ENCODE data around the gene USP24.

USP24 gene

DNA sequence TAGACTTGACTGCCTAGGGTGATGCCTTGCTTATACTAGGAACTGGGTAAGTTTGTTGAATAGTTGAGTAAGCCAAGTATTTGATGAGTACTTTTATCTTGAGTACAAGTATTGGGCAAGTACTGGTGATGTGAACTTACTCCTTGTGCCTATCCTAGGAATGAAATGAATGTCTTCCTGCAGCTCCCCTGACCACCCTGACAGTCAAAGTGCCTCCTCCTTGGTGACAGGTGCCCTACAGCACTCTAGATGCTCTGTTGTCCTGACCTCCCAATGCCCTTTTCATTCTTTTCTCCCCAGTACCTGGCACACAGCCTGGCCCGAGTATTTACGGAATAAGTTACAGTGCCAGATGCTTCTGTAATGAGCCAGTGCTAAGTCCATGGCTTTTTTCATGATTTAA lies 150.3 kb downstream of the USP24 start:
- no peak for DNase-seq

GRCh38 chr1:55064071-55064581 lies 151.0 kb downstream of the USP24 start:
- DNase-seq = no peak

- no peak for DNase-seq
Measured at GRCh38 chr1:55063577-55063942, 151.6 kb downstream of the USP24 start.

DNA sequence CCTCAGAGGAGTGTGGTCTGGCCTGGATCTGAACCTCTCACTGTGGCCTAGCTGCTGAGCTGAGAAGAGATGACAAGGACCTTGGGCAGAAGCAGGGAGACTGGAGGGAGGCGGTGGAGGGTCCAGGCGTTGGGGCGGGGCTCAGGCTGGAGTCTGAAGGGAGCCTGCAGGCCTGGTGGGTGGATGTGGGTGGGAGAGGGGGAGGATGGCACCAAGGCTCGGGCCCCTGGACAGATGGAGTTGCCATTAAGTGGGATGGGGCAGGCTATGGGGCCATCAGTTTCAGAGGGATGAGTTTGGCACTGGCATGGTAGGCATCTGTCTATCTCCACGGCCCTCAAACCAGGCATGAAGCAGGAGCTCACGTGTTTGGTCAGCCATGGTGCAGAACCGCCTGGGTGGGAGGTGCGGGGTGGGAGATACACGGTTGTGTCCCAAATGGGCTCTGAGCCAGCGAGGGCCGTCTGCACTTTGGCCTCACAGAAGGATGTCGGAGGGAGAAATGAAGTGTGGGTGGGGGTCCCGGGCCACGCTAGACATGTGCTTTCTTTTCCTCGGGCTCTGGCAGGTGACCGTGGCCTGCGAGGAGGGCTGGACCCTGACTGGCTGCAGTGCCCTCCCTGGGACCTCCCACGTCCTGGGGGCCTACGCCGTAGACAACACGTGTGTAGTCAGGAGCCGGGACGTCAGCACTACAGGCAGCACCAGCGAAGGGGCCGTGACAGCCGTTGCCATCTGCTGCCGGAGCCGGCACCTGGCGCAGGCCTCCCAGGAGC lies 152.2 kb downstream of the USP24 start:
- no peak for DNase-seq

DNA sequence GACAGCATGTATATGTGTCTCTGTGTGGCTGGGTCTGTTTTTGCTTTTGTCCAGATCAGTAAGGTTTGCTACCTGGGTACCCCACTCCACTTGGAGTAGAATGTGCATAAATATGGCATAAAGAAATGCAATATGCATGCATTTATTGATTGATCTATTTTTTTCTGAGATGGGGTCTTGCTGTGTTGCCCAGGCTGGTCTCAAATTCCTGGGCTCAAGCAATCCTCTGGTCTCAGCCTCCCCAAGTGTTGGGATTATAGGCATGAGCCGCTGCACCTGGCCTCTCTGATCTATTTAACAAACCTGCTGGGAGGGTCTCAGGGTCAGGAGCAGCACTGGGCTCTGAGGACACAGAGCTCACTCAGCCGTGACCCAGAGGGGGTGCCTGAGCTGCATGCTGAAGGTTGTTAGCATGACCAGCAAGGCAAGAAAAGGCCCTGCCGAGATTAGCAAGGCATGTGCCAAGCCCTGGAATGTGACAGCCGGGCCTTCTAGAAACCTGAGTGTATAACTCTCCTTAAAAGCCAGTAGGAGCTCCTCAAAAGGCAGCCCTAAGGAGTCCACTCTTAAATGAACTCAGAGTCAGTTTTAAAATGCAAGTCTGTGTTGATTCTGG lies 153.3 kb downstream of the USP24 start:
- no peak for DNase-seq

GRCh38 chr1:55061000-55061705 lies 154.0 kb downstream of the USP24 start:
- no peak for DNase-seq

DNA sequence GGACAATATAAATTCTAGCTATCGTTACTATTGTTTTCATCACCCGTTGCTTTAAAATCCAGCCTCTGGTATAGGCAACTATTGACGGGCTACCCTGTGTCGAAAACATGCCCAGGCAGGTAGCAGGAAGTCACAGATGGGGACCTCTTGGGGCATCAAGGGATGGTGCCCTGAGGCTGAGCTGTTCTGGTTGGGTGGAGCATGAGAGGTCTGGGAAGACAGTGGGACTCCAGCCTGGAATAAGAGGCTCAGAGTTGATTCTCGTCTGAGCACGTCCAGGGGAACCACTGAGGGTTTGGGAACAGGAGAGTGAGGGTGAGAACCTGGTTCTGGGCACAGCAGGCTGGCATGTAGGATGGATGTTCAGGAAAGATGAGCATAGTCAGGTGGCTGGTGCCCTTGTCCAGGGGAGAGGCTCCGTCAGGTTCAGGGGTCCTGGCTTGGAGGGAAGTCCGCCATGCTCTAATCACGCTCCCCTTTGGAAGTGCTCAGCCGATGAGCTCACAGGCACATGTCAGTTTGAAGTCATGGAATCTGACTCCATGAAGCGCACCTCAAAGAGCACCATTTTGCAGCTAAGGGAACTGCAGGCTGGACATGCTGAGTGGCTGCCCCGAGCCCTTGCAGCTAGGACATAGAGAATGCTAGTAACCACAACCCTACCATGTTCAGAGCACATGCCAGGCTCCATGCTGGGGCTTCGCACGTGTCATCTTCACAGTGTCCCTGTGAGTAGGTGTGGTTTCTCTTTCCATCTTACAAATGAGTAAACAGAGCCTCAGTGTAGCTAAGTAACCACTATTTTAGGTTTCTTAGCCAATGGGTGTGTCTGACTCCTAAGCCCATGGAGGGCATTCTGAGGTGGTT lies 154.8 kb downstream of the USP24 start:
- no peak for DNase-seq

DNA sequence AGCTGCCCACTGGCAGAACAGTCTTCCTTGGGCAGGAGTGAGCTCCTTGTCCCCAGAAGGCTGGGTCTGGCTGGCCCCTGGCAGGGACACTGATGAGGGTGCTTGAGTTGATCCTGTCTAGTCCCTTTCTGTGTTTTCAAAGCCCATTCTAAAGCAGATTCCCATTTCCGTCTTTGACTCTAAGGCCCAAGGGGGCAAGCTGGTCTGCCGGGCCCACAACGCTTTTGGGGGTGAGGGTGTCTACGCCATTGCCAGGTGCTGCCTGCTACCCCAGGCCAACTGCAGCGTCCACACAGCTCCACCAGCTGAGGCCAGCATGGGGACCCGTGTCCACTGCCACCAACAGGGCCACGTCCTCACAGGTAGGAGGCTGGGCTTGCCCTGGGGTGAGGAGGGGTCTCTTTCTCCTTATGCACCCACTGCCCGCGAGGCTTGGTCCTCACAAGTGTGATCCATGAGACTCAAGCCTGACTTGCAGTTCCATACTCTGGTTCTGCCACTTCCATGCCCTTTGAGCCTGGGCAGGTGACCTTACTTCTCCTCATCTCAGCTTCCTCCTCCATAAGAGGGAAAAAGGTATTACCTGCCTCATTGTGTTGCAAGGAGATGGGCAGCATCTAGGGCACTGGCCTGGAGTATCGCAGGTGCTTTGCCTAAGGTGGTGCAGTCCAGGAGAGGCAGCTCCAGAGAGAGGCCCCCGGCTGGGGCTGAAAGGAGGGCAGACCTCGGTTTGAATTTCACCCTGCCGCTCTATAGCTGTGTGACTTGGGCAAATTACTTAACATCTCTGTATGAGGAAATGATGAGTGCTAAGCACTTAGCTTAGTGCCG lies 155.6 kb downstream of the USP24 start:
- no peak for DNase-seq

DNA sequence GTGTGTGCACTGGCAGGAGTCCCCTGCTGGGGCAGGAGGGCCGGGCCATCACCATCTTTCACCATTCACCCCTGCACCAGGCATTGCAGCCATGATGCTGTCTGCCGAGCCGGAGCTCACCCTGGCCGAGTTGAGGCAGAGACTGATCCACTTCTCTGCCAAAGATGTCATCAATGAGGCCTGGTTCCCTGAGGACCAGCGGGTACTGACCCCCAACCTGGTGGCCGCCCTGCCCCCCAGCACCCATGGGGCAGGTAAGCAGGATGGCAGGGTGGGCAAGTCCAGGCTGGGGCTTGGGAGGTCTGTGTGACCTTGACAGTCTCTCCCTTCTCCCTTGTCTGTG lies 157.2 kb downstream of the USP24 start:
- DNase-seq = no peak

GRCh38 chr1:55057270-55057955 lies 157.8 kb downstream of the USP24 start:
- no peak for DNase-seq

DNA sequence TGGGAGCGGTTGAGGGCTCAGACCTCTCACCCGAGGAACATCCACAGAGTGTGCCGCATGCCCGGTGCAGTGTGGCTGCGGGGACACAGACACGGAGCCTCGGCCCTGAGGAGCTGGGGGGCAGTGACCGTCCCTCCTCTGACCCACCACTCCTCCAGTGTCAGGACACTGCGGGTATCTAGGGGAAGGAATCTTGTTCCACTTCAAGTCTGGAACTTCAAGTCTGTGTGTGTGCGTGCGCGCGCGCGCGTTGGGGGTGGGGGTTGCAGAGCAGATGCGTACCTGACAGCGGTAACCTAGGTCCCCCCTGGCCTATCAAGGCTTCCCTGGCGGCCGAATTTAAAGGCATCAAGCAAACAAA lies 158.6 kb downstream of the USP24 start:
- DNase-seq = no peak

GRCh38 chr1:55055951-55056631 lies 159.1 kb downstream of the USP24 start:
- no peak for DNase-seq

DNA sequence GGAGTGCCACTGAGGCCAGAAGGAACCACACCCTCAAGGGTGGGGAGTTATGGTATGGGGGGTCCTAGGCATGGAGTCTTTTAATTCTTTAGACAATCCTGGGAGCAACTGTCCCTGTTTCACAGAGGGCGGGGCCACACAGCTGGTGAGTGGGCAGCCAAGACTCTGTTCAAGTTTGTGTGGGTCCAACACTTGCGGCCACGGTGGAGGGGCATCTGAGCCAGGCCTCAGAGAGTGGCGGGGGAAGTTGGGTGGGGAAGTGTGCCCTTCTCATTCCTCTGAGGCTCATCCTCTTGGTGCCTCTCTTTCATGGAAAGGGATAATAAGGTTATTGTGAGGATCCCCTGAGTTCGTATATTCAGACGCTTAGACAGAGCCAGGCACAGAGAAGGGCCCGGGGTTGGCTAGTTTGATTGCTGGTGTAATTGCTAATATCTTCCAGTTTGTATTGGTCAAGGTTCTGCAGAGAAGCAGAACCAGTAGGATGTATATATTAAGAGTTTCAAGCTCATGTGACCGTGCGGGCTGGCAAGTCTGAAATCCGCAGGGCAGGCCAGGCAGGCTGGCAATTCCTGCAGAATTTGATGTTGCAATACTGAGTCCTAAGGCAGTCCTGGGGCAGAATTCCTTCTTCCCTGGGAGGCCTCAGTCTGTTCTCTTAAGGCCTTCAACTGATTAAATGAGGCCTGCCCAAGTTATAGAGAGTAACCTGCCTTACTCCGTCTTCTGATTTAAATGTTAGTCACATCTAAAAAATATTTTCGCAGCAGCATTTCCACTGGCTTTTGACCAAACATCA lies 159.9 kb downstream of the USP24 start:
- no peak for DNase-seq

DNA sequence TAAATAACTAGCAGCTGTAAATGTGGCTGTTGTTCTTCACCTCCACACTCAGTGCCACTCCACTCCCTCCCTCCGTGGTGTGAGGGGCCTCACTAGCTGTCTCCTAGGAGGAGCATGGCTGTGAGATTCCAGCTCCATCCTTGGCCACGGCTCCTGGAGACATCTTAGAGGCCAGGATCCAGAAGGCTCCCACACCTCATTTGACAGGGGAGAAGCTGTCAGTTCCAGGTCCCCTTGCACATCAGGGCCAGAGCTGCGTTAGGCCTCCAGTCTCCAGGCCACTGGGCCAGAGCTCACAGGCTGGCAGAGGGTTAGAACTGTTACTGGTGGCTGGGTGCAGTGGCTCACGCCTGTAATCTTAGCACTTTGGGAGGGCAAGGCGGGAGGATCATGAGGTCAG lies 160.8 kb downstream of the USP24 start:
- no peak for DNase-seq

- DNase-seq = no peak
Measured at GRCh38 chr1:55053265-55053954, 161.8 kb downstream of the USP24 start.

DNA sequence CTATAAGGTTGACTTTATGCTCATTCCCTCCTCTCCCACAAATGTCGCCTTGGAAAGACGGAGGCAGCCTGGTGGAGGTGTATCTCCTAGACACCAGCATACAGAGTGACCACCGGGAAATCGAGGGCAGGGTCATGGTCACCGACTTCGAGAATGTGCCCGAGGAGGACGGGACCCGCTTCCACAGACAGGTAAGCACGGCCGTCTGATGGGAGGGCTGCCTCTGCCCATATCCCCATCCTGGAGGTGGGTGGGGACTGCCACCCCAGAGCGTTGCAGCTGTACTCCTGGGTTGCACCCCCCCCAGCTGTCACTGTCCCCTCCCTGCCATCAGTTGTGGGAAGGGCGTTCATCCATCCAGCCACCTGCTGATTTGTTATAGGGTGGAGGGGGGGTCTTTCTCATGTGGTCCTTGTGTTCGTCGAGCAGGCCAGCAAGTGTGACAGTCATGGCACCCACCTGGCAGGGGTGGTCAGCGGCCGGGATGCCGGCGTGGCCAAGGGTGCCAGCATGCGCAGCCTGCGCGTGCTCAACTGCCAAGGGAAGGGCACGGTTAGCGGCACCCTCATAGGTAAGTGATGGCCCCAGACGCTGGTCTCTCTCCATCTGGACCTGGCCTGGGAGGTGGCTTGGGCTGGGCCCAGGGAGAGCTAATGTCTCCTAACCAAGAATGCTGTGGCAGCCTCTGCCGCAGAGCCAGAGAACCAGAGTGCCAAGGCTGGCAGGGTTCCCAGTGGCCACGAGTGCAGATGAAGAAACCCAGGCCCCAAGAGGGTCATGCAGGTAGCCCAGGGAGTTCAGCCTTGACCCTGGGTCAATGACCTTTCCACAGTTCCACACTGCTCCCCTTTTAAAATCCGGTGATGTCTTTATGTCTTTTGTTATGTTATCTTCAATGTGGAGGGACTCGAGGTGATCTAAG lies 162.7 kb downstream of the USP24 start:
- DNase-seq = no peak

GRCh38 chr1:55051621-55052020 lies 163.5 kb downstream of the USP24 start:
- DNase-seq = no peak

- no peak for DNase-seq
Measured at GRCh38 chr1:55051169-55051568, 164.0 kb downstream of the USP24 start.

Measured in T-helper 9 cell (primary cell).